Esophagus squamous epithelium (tissue), 5 donors: ENCODE measurements around the gene HBQ1. TPM values are rescaled to one million over a fixed set of nuclear protein-coding genes. Genes with fewer than 3 reads are reported as not detected.
"Not testable (repeated sequence)": the region's sequence is repeated elsewhere in the genome, so short reads cannot be mapped to it uniquely, and the experiment has no call there.

Experiments
- DNase-seq: peaks from one replicate; lab custom pipeline; 2025; lab: John Stamatoyannopoulos, UW
- H3K27ac ChIP-seq, 4 donors: fragments of 200-600 bp; sonication (generic); one replicate each; pipeline ENCODE4 v1.5.1; 2016 to 2019; ENCODE audit warnings: mild to moderate bottlenecking in 1 of 4
- H3K27me3 ChIP-seq, 4 donors: fragments of 200-600 bp; sonication (generic); 1 replicate in 3 of 4; 2 replicates in 1 of 4; pipeline versions ENCODE4 v1.5.1 to v1.6.0; 2017 to 2021; ENCODE audit warnings: antibody characterized with exemption in 1 of 4
- H3K36me3 ChIP-seq, 3 donors: fragments of 200-600 bp; sonication (generic); one replicate each; pipeline ENCODE4 v1.5.1; 2016 to 2019
- H3K4me1 ChIP-seq, 3 donors: fragments of 200-600 bp; sonication (generic); one replicate each; pipeline ENCODE4 v1.5.1; 2017 to 2019
- H3K4me3 ChIP-seq, 4 donors: fragments of 200-600 bp; sonication (generic); 1 replicate in 3 of 4; 2 replicates in 1 of 4; pipeline ENCODE4 v1.5.1; 2016 to 2019; ENCODE audit warnings: mild to moderate bottlenecking in 2 of 4, moderate library complexity in 1 of 4
- H3K9me3 ChIP-seq, 3 donors: fragments of 200-600 bp; sonication (generic); one replicate each; pipeline ENCODE4 v1.5.1; 2016 to 2019
- CTCF ChIP-seq, 6 experiments: fragments of 450-650 bp in 4 of 6; fragments of 200-600 bp in 2 of 6; sonication (generic) in 2 of 6; IDR thresholded peaks; one replicate each; pipeline ENCODE4 v1.5.1; 2016 to 2019; ENCODE audit warnings: antibody characterized with exemption in 6 of 6, mild to moderate bottlenecking in 4 of 6, moderate library complexity in 4 of 6
- POLR2A ChIP-seq, 4 donors: fragments of 450-650 bp; IDR thresholded peaks; one replicate each; pipeline ENCODE4 v1.6.1; 2017; ENCODE audit warnings: antibody characterized with exemption in 4 of 4, mild to moderate bottlenecking in 4 of 4, moderate library complexity in 3 of 4
- WGBS, 2 donors: methylation state at CpG; one replicate each; pipeline ENCODE4 v1.1.5; 2018; 5-methylcytosine and 5-hydroxymethylcytosine counted together
- intact Hi-C: fragments of 100-400 bp; cut with DNase I; formaldehyde crosslinking; loops from one replicate; pipeline ENCODE4 v1.15.0; 2022
- total RNA-seq, 4 donors: library from RNA; depleted of rRNA; stranded (reverse); fragments of >200 nt; gene quantifications; one replicate each; pipeline ENCODE4 v1.1.0, GENCODE V29; 2016
- donor health status: DM: yes; HTN: yes; CAD: no.

The HBQ1 gene
- total RNA-seq, 4 donors from 2014 or later: not detected

GRCh38 chr16:146646-147045 lies 33.6 kb upstream of the HBQ1 start:
- intact Hi-C loops: no loop called here
- 83 to 96% methylated on average over 2 of the region's 2 CpGs for WGBS, 2 donors
- H3K27me3 ChIP-seq: peaks cover 0 to 19% (median 0%) of the 10 kb centered on the region in 4 donors
- no peaks in the 10 kb centered on the region for H3K9me3 ChIP-seq
- H3K4me3 ChIP-seq: no peak overlapping the region
- H3K4me1 ChIP-seq: no peaks in the 10 kb centered on the region
- TF ChIP-seq CTCF (IDR thresholded peaks at IDR 0.05) (no peak), POLR2A (IDR thresholded peaks at IDR 0.05) (no peak)
- DNase-seq: no peak
- H3K36me3 ChIP-seq: no peaks in the 10 kb centered on the region
- no peak overlapping the region for H3K27ac ChIP-seq

DNA sequence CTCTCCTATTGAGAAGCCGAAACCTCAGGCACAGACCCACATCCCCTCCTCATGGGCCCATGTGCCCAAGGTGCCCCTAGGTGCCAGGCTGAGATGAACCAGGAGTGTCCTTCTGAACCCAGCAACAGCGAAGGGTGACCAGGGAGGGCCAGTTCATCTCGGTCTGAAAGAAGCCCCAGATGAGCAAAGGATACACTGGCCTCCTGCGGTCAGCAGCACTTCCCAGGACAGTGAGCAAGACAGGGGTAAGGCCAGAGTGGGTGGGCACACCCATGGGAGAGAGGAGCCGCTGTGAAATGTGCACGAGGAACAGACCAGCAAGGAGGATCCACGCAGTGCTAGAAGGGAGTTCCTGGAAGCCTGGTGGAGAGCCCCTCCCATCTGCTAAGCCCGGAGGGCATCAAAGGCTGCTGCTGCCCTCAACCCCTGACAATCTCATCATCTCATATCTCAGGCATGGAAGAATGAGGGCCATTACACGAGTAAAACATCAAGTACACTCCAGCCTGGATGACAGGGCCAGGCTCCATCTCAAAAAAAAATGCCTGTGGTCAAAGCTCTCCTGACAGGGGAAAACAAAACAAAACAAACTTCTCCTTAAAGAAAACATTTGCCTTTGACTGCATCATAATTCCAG lies 31.1 kb upstream of the HBQ1 start:
- 36 to 38% methylated on average over 5 to 6 of the region's 9 CpGs for WGBS, 2 donors
- Histone ChIP-seq H3K27me3 (peaks cover 0 to 17% (median 0%) of the 10 kb centered on the region in 4 donors), H3K27ac (no peak overlapping the region), H3K36me3 (no peaks in the 10 kb centered on the region), H3K9me3 (no peaks in the 10 kb centered on the region), H3K4me1 (peaks cover 0 to under 1% (median 0%) of the 10 kb centered on the region in 3 donors), H3K4me3 (no peak overlapping the region)
- TF ChIP-seq CTCF (IDR thresholded peaks at IDR 0.05) (no peak), POLR2A (IDR thresholded peaks at IDR 0.05) (no peak)
- intact Hi-C loops: no loop called here
- DNase-seq: no peak

DNA sequence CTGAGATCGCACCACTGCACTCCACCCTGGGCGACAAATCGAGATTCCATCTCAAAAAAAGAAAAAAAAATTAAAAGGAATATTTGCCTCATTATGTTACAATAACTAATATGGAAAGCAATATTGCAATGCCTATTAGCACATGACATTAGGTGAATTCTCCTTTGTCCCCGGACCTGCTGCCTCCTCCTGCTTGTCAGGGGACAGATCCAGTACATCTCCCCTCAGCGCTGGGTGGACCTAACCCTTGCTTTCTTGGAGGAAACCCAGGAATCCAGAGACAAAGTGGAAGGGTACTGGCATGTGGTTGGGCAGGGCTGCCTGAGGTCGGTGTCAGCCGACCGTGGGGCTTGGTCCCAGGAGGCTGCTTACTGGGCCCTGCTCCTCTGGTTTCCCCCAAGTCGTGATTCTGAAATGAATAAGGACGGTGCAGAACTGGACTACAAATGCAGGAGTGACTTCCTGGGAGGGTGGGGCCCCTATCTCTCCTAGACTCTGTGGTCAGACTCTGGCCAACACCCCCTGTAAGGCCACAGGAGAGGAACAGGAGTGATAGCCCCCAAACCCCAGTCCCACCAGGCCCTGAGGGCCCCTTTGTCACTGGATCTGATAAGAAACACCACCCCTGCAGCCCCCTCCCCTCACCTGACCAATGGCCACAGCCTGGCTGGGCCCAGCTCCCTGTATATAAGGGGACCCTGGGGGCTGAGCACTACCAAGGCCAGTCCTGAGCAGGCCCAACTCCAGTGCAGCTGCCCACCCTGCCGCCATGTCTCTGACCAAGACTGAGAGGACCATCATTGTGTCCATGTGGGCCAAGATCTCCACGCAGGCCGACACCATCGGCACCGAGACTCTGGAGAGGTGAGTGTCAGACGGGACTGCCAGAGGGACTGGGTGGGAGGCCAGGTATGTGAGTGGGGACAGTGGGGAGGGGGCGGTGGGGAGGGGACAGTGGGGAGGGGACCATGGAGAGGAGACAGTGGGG lies 27.8 kb upstream of the HBQ1 start, which contains the start of gene HBZ:
HBZ (plus strand) TSS at position 504 of the 988 bp plus-strand sequence; CDS start at position 770, 266 bp downstream.
- Histone ChIP-seq H3K9me3 (no peaks in the 10 kb centered on the region), H3K36me3 (no peaks in the 10 kb centered on the region), H3K4me1 (peaks cover 4 to 10% (median 8%) of the 10 kb centered on the region in 3 donors), H3K27me3 (peaks cover 0 to 49% (median 7%) of the 10 kb centered on the region in 4 donors), H3K27ac (no peak within 1 kb of the TSS), H3K4me3 (no peak within 1 kb of the TSS)
- no peak for DNase-seq
- WGBS, 2 donors: 70 to 87% methylated on average over 6 of the region's 17 CpGs
- TF ChIP-seq CTCF (IDR thresholded peaks at IDR 0.05): no peak
- no peak for TF ChIP-seq POLR2A (IDR thresholded peaks at IDR 0.05)
- intact Hi-C loops: no loop called here

- DNase-seq, H3K4me3 ChIP-seq, intact Hi-C loops, H3K27ac ChIP-seq, H3K36me3 ChIP-seq, H3K9me3 ChIP-seq: not testable (repeated sequence)
- peaks cover 4 to 10% (median 8%) of the 10 kb centered on the region in 3 donors for H3K4me1 ChIP-seq
- 33 to 42% methylated on average over 3 to 5 of the region's 6 CpGs for WGBS, 2 donors
- peaks cover 0 to 55% (median 7%) of the 10 kb centered on the region in 4 donors for H3K27me3 ChIP-seq
Observed at GRCh38 chr16:153129-153521, 27.1 kb upstream of the HBQ1 start.

DNA sequence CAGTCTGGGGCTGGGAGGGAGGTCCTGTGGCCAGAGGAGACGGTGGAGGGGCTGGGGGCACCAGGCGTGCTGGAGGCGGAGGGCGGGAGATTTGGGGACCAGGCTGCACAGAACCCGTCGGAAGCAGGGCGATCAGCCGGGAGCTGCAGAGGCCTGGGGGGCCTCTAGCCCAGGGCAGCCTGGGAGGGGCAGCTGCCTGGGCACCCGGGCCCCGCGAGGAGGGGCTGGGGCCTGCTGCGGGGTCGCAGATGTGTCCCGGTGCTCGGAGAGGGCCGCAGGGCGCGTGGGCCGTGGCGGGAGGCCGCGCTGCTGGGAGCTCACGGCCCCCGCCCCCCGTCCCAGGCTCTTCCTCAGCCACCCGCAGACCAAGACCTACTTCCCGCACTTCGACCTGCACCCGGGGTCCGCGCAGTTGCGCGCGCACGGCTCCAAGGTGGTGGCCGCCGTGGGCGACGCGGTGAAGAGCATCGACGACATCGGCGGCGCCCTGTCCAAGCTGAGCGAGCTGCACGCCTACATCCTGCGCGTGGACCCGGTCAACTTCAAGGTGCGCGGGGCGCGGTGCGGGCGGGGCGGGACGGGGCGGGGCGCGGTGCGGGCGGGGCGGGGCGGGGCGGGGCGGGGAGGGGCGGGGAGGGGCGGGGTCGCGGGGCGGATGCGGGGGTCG lies 26.6 kb upstream of the HBQ1 start:
- H3K4me3 ChIP-seq: peak overlapping the region in 1 of 4 donors; percentile 47
- DNase-seq, H3K36me3 ChIP-seq, H3K9me3 ChIP-seq, intact Hi-C loops, H3K27ac ChIP-seq: not testable (repeated sequence)
- peaks cover 0 to 58% (median 7%) of the 10 kb centered on the region in 4 donors for H3K27me3 ChIP-seq
- peaks cover 4 to 10% (median 8%) of the 10 kb centered on the region in 3 donors for H3K4me1 ChIP-seq
- no CpG with 5 or more reads among the region's 74 CpGs for WGBS, 2 donors
